Islet of Langerhans (tissue), 1 donor: ENCODE results near the gene SCG3.
A peak's percentile ranks its signal among the peaks of the same experiment; 100 is the strongest.
"Not testable (repeated sequence)": the region's sequence is repeated elsewhere in the genome, so short reads cannot be mapped to it uniquely, and the experiment has no call there.

Experiments used
- FAIRE-seq: peaks from one replicate; lab custom pipeline; 2011; peaks lifted over from hg19 to GRCh38; lab: Jason Lieb, UNC

Gene SCG3

GRCh38 chr15:51681303-51681963, at the start of gene SCG3:
Gene SCG3 (plus strand): TSS chr15:51681503. CDS start chr15:51681756, 253 bp downstream.
- FAIRE-seq, result peak; percentile 47

- no peak for FAIRE-seq
Observed at GRCh38 chr15:51634591-51635198, 46.6 kb upstream of the SCG3 start.

- FAIRE-seq, result no peak
Observed at GRCh38 chr15:51641490-51642130, 39.7 kb upstream of the SCG3 start.

- no peak for FAIRE-seq
Observed at GRCh38 chr15:51642696-51643095, 38.6 kb upstream of the SCG3 start.

- peak; percentile 70 for FAIRE-seq
Observed at GRCh38 chr15:51647128-51647562, 34.2 kb upstream of the SCG3 start.

- not testable (repeated sequence) for FAIRE-seq
Observed at GRCh38 chr15:51648101-51648500, 33.2 kb upstream of the SCG3 start.

- FAIRE-seq, result not testable (repeated sequence)
Observed at GRCh38 chr15:51648643-51649042, 32.7 kb upstream of the SCG3 start.

GRCh38 chr15:51649659-51650521, 31.4 kb upstream of the SCG3 start:
- peak; percentile 100 for FAIRE-seq

GRCh38 chr15:51652084-51652668, 29.1 kb upstream of the SCG3 start:
- FAIRE-seq, result no peak

- not testable (repeated sequence) for FAIRE-seq
Observed at GRCh38 chr15:51655401-51656057, 25.8 kb upstream of the SCG3 start.

GRCh38 chr15:51658664-51659063, 22.6 kb upstream of the SCG3 start:
- FAIRE-seq, result no peak

GRCh38 chr15:51661072-51661471, 20.2 kb upstream of the SCG3 start:
- no peak for FAIRE-seq

- no peak for FAIRE-seq
Observed at GRCh38 chr15:51667478-51667877, 13.8 kb upstream of the SCG3 start.

- no peak for FAIRE-seq
Observed at GRCh38 chr15:51668446-51668845, 12.9 kb upstream of the SCG3 start.

GRCh38 chr15:51669381-51669780, 11.9 kb upstream of the SCG3 start:
- no peak for FAIRE-seq

- no peak for FAIRE-seq
Observed at GRCh38 chr15:51672155-51672687, 9.1 kb upstream of the SCG3 start.

GRCh38 chr15:51672913-51673857, 8.1 kb upstream of the SCG3 start:
- FAIRE-seq, result no peak

GRCh38 chr15:51675234-51675633, 6.1 kb upstream of the SCG3 start:
- FAIRE-seq, result no peak

- no peak for FAIRE-seq
Observed at GRCh38 chr15:51677021-51677420, 4.3 kb upstream of the SCG3 start.

- FAIRE-seq, result no peak
Observed at GRCh38 chr15:51677452-51677851, 3.9 kb upstream of the SCG3 start.
